Liver (tissue), 3 donors: ENCODE data around the gene AXIN2.

Source experiments
- FOXA1 ChIP-seq: IDR thresholded peaks from 2 replicates; pipeline ENCODE4 v1.6.1; 2016; ENCODE audit warnings: antibody characterized with exemption
- GABPA ChIP-seq, 2 donors: IDR thresholded peaks in 1 of 2; conservative IDR thresholded peaks in 1 of 2; 2 replicates each; pipeline ENCODE4 v1.6.1; 2016; ENCODE audit warnings: antibody characterized with exemption in 2 of 2, mild to moderate bottlenecking in 1 of 2, moderate library complexity in 1 of 2
- HNF4A ChIP-seq, 2 donors: conservative IDR thresholded peaks; 2 replicates each; pipeline ENCODE4 v1.6.1; 2016; ENCODE audit warnings: antibody characterized with exemption in 2 of 2, mild to moderate bottlenecking in 2 of 2
- RAD21 ChIP-seq, 2 donors: IDR thresholded peaks; 2 replicates each; pipeline ENCODE4 v1.6.1; 2016; ENCODE audit warnings: antibody characterized with exemption in 2 of 2, mild to moderate bottlenecking in 2 of 2
- RXRA ChIP-seq, 2 donors: IDR thresholded peaks; 2 replicates each; pipeline ENCODE4 v1.6.1; 2017 to 2018; ENCODE audit warnings: antibody characterized with exemption in 2 of 2, mild to moderate bottlenecking in 1 of 2
- TAF1 ChIP-seq: conservative IDR thresholded peaks from 2 replicates; pipeline ENCODE4 v1.6.1; 2016; ENCODE audit warnings: antibody characterized with exemption, mild to moderate bottlenecking
- YY1 ChIP-seq: IDR thresholded peaks from 2 replicates; pipeline ENCODE4 v1.6.1; 2016; ENCODE audit warnings: antibody characterized with exemption, mild to moderate bottlenecking
- TF ChIP-seq, protein P1 (sequence below): IDR thresholded peaks from 2 replicates; pipeline ENCODE4 v1.6.1; 2016; ENCODE audit warnings: antibody characterized with exemption
- TF ChIP-seq, protein P2 (sequence below): fragments of 150-350 bp; IDR thresholded peaks from 2 replicates; pipeline ENCODE4 v1.5.1; 2017; ENCODE audit warnings: improper control_type of control experiment, low read depth, low read length; ENCODE audit not compliant: missing input control
- TF ChIP-seq, protein P3 (sequence below): IDR thresholded peaks from 2 replicates; pipeline ENCODE4 v1.6.1; 2016; ENCODE audit warnings: antibody characterized with exemption, mild to moderate bottlenecking
- TF ChIP-seq, protein P4 (sequence below): IDR thresholded peaks from 2 replicates; pipeline ENCODE4 v1.6.1; 2016; ENCODE audit warnings: antibody characterized with exemption
- TF ChIP-seq, protein P5 (sequence below): IDR thresholded peaks from 2 replicates; pipeline ENCODE4 v1.6.1; 2016; ENCODE audit warnings: antibody characterized with exemption
- donor health status: healthy.
- donor health status: healthy.

DNA sequence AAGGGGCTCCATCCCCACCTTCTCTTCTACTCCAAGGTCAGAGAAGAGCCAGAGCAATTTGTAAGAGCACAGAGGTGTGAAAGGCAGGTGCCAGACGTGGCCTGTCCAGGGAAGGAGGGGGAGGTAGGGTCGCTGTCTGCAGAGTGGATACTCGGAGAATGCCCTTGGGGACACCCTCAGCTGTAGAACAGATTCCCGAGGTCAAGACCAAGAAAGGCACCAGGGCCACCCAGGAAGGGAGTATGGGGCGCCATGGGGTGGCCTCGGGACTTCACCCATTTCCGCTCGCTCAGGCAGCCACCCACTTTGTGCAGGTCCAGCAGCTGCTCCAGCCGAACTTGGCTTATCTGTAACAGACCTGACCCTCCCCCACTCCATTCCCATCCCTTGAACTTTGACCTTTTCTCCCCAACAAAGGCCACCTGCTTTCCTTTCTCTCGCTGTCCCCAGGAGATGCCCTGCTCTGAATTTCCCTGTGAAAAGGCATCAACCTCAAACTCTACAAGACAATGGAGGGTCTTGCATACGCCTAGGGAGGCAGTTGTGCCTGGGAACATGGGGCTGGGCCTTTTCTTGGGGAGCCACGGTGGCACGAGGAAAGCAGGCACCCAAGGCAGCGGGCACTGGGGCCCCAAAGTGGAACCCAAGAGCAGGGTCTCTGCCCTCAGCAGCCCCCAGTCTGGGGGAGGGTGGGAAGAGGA is 11.3 kb upstream of the AXIN2 start:
- TF ChIP-seq, protein P1, sequence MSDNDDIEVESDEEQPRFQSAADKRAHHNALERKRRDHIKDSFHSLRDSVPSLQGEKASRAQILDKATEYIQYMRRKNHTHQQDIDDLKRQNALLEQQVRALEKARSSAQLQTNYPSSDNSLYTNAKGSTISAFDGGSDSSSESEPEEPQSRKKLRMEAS = no peak
- TF ChIP-seq, protein P2, sequence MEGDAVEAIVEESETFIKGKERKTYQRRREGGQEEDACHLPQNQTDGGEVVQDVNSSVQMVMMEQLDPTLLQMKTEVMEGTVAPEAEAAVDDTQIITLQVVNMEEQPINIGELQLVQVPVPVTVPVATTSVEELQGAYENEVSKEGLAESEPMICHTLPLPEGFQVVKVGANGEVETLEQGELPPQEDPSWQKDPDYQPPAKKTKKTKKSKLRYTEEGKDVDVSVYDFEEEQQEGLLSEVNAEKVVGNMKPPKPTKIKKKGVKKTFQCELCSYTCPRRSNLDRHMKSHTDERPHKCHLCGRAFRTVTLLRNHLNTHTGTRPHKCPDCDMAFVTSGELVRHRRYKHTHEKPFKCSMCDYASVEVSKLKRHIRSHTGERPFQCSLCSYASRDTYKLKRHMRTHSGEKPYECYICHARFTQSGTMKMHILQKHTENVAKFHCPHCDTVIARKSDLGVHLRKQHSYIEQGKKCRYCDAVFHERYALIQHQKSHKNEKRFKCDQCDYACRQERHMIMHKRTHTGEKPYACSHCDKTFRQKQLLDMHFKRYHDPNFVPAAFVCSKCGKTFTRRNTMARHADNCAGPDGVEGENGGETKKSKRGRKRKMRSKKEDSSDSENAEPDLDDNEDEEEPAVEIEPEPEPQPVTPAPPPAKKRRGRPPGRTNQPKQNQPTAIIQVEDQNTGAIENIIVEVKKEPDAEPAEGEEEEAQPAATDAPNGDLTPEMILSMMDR = no peak
- TF ChIP-seq, protein P3, sequence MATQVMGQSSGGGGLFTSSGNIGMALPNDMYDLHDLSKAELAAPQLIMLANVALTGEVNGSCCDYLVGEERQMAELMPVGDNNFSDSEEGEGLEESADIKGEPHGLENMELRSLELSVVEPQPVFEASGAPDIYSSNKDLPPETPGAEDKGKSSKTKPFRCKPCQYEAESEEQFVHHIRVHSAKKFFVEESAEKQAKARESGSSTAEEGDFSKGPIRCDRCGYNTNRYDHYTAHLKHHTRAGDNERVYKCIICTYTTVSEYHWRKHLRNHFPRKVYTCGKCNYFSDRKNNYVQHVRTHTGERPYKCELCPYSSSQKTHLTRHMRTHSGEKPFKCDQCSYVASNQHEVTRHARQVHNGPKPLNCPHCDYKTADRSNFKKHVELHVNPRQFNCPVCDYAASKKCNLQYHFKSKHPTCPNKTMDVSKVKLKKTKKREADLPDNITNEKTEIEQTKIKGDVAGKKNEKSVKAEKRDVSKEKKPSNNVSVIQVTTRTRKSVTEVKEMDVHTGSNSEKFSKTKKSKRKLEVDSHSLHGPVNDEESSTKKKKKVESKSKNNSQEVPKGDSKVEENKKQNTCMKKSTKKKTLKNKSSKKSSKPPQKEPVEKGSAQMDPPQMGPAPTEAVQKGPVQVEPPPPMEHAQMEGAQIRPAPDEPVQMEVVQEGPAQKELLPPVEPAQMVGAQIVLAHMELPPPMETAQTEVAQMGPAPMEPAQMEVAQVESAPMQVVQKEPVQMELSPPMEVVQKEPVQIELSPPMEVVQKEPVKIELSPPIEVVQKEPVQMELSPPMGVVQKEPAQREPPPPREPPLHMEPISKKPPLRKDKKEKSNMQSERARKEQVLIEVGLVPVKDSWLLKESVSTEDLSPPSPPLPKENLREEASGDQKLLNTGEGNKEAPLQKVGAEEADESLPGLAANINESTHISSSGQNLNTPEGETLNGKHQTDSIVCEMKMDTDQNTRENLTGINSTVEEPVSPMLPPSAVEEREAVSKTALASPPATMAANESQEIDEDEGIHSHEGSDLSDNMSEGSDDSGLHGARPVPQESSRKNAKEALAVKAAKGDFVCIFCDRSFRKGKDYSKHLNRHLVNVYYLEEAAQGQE = no peak
- TF ChIP-seq GABPA (IDR thresholded peaks at IDR 0.05 in 1 of 2, conservative IDR thresholded peaks at IDR 0.05 in 1 of 2) (no peak), HNF4A (conservative IDR thresholded peaks at IDR 0.05) (no peak), RAD21 (IDR thresholded peaks at IDR 0.05) (no peak), TAF1 (no peak), FOXA1 (no peak), RXRA (IDR thresholded peaks at IDR 0.05) (no peak), YY1 (no peak)
- TF ChIP-seq, protein P4, sequence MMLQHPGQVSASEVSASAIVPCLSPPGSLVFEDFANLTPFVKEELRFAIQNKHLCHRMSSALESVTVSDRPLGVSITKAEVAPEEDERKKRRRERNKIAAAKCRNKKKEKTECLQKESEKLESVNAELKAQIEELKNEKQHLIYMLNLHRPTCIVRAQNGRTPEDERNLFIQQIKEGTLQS = no peak
- TF ChIP-seq, protein P5, sequence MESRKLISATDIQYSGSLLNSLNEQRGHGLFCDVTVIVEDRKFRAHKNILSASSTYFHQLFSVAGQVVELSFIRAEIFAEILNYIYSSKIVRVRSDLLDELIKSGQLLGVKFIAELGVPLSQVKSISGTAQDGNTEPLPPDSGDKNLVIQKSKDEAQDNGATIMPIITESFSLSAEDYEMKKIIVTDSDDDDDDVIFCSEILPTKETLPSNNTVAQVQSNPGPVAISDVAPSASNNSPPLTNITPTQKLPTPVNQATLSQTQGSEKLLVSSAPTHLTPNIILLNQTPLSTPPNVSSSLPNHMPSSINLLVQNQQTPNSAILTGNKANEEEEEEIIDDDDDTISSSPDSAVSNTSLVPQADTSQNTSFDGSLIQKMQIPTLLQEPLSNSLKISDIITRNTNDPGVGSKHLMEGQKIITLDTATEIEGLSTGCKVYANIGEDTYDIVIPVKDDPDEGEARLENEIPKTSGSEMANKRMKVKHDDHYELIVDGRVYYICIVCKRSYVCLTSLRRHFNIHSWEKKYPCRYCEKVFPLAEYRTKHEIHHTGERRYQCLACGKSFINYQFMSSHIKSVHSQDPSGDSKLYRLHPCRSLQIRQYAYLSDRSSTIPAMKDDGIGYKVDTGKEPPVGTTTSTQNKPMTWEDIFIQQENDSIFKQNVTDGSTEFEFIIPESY = no peak
